H1 (cell line): ENCODE results near the gene PFKP. TPM values are rescaled to one million over a fixed set of nuclear protein-coding genes. Genes with fewer than 3 reads are reported as not detected.

ENCODE experiments used
- ASH2L ChIP-seq: fragments of 200-600, 300-600 bp; sonication (generic); IDR thresholded peaks from one replicate; pipeline ENCODE4 v1.7.1; 2017; ENCODE audit warnings: low read length
- EZH2 ChIP-seq: fragments of 200-600 bp; sonication (generic); IDR thresholded peaks from 2 replicates; pipeline ENCODE4 v1.7.1; 2012; ENCODE audit warnings: low read depth, mild to moderate bottlenecking, moderate library complexity, low read length, inconsistent platforms; ENCODE audit not compliant: severe bottlenecking
- KDM4A ChIP-seq: IDR thresholded peaks from one replicate; pipeline ENCODE4 v1.7.1; 2012; ENCODE audit warnings: low read depth, mild to moderate bottlenecking, moderate library complexity, low read length, inconsistent platforms; ENCODE audit not compliant: severe bottlenecking
- POLR2A ChIP-seq, 2 experiments: IDR thresholded peaks; 1 replicate in 1 of 2; 2 replicates in 1 of 2; pipeline ENCODE4 v1.6.1; 2011; ENCODE audit warnings: low read depth in 2 of 2, low read length in 2 of 2, mild to moderate bottlenecking in 2 of 2; ENCODE audit errors: control extremely low read depth in 1 of 2
- polyA plus RNA-seq, 7 experiments: library from polyadenylated mRNA; depleted of rRNA in 3 of 7; stranded (reverse) in 5 of 7; unstranded in 2 of 7; fragments of >200 nt in 5 of 7; fragments of 200-250 nt in 2 of 7; gene quantifications; 1 replicate in 5 of 7; 2 replicates in 1 of 7; 4 replicates in 1 of 7; pipeline versions ENCODE4 v1.2.1 to v1.2.3, GENCODE V29; 2011 to 2013; ENCODE audit warnings: missing spikeins in 2 of 7, mixed read lengths in 2 of 7
- total RNA-seq: library from RNA; stranded (reverse); fragmentation: NEBNext Ultra II Directional; extraction: Animal tissue kit (Norgen Biotek cat#: 25700); gene quantifications from 2 replicates; pipeline ENCODE4 v1.2.1, GENCODE V29; 2021
- TF ChIP-seq, protein P1 (sequence below): fragments of 300-600 bp; sonication (generic); IDR thresholded peaks from 2 replicates; pipeline ENCODE4 v1.7.1; 2012; ENCODE audit warnings: low read length, moderate library complexity, mild to moderate bottlenecking, inconsistent platforms; ENCODE audit not compliant: insufficient replicate concordance
- TF ChIP-seq, protein P2 (sequence below): IDR thresholded peaks from 2 replicates; pipeline ENCODE4 v1.6.1; 2012; ENCODE audit warnings: inconsistent platforms
- TF ChIP-seq, protein P3 (sequence below): IDR thresholded peaks from 2 replicates; pipeline ENCODE4 v1.6.1; 2012; ENCODE audit warnings: low read length, inconsistent platforms

PFKP gene
- total and polyA plus RNA-seq, 2 of the 8 experiments (the other 6 are each of a cell fraction or from before 2014, with no cell fraction given): 51.2 to 128 TPM

DNA sequence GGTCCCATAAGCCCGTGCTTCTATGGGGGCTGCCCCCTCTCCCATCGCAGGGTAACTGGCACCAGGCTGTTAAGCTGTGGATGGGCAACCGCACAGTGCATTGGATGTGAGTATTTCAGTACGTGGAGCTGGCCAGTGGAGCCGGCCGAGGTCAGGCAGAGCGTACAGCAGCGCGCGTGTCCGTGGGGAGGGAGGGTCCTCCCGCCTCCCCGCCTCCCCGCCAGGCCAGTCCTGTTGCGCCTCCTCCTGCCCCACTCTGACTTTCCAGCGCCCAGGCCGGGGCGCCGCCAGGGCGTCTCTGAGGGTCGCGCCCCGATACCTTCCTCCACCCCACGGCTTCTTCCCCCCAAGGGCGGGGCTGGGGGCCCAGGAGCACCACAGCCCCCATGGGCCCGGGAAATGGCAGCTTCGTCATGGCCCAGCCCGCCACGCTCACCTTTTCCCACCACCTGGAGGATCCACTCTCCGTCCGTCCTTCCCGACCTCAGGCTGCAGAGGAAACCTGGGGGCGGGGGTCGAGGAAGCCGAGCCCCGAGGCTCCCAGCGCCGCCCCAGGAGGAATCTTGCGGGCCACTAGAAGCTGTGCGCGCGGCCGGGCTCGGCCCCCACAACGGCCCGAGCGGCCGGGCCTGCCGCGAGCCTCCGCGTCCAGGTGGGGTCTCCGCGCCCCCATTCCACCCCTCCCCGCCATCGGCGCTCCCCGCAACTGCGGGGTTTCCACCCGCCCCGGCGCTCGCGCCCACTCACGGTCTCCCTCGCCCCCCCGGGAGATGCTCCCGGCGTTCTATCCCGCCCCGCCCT lies 831 bp upstream of the PFKP start (continued):
- TF ChIP-seq, protein P1, sequence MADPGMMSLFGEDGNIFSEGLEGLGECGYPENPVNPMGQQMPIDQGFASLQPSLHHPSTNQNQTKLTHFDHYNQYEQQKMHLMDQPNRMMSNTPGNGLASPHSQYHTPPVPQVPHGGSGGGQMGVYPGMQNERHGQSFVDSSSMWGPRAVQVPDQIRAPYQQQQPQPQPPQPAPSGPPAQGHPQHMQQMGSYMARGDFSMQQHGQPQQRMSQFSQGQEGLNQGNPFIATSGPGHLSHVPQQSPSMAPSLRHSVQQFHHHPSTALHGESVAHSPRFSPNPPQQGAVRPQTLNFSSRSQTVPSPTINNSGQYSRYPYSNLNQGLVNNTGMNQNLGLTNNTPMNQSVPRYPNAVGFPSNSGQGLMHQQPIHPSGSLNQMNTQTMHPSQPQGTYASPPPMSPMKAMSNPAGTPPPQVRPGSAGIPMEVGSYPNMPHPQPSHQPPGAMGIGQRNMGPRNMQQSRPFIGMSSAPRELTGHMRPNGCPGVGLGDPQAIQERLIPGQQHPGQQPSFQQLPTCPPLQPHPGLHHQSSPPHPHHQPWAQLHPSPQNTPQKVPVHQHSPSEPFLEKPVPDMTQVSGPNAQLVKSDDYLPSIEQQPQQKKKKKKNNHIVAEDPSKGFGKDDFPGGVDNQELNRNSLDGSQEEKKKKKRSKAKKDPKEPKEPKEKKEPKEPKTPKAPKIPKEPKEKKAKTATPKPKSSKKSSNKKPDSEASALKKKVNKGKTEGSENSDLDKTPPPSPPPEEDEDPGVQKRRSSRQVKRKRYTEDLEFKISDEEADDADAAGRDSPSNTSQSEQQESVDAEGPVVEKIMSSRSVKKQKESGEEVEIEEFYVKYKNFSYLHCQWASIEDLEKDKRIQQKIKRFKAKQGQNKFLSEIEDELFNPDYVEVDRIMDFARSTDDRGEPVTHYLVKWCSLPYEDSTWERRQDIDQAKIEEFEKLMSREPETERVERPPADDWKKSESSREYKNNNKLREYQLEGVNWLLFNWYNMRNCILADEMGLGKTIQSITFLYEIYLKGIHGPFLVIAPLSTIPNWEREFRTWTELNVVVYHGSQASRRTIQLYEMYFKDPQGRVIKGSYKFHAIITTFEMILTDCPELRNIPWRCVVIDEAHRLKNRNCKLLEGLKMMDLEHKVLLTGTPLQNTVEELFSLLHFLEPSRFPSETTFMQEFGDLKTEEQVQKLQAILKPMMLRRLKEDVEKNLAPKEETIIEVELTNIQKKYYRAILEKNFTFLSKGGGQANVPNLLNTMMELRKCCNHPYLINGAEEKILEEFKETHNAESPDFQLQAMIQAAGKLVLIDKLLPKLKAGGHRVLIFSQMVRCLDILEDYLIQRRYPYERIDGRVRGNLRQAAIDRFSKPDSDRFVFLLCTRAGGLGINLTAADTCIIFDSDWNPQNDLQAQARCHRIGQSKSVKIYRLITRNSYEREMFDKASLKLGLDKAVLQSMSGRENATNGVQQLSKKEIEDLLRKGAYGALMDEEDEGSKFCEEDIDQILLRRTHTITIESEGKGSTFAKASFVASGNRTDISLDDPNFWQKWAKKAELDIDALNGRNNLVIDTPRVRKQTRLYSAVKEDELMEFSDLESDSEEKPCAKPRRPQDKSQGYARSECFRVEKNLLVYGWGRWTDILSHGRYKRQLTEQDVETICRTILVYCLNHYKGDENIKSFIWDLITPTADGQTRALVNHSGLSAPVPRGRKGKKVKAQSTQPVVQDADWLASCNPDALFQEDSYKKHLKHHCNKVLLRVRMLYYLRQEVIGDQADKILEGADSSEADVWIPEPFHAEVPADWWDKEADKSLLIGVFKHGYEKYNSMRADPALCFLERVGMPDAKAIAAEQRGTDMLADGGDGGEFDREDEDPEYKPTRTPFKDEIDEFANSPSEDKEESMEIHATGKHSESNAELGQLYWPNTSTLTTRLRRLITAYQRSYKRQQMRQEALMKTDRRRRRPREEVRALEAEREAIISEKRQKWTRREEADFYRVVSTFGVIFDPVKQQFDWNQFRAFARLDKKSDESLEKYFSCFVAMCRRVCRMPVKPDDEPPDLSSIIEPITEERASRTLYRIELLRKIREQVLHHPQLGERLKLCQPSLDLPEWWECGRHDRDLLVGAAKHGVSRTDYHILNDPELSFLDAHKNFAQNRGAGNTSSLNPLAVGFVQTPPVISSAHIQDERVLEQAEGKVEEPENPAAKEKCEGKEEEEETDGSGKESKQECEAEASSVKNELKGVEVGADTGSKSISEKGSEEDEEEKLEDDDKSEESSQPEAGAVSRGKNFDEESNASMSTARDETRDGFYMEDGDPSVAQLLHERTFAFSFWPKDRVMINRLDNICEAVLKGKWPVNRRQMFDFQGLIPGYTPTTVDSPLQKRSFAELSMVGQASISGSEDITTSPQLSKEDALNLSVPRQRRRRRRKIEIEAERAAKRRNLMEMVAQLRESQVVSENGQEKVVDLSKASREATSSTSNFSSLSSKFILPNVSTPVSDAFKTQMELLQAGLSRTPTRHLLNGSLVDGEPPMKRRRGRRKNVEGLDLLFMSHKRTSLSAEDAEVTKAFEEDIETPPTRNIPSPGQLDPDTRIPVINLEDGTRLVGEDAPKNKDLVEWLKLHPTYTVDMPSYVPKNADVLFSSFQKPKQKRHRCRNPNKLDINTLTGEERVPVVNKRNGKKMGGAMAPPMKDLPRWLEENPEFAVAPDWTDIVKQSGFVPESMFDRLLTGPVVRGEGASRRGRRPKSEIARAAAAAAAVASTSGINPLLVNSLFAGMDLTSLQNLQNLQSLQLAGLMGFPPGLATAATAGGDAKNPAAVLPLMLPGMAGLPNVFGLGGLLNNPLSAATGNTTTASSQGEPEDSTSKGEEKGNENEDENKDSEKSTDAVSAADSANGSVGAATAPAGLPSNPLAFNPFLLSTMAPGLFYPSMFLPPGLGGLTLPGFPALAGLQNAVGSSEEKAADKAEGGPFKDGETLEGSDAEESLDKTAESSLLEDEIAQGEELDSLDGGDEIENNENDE: no peak
- TF ChIP-seq, protein P2, sequence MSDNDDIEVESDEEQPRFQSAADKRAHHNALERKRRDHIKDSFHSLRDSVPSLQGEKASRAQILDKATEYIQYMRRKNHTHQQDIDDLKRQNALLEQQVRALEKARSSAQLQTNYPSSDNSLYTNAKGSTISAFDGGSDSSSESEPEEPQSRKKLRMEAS: 0 out of 2 replicates have a peak, but pooled peaks have one; percentile 13
- TF ChIP-seq, protein P3, sequence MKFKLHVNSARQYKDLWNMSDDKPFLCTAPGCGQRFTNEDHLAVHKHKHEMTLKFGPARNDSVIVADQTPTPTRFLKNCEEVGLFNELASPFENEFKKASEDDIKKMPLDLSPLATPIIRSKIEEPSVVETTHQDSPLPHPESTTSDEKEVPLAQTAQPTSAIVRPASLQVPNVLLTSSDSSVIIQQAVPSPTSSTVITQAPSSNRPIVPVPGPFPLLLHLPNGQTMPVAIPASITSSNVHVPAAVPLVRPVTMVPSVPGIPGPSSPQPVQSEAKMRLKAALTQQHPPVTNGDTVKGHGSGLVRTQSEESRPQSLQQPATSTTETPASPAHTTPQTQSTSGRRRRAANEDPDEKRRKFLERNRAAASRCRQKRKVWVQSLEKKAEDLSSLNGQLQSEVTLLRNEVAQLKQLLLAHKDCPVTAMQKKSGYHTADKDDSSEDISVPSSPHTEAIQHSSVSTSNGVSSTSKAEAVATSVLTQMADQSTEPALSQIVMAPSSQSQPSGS: no peak
- peak; percentile 81 for TF ChIP-seq KDM4A
- peak; percentile 42 for TF ChIP-seq ASH2L
- peak; percentile 26 for TF ChIP-seq EZH2
- no peak for TF ChIP-seq POLR2A (IDR thresholded peaks at IDR 0.05; ENCODE audit: control extremely low read depth in 1 of 2, low read depth in 2 of 2, low read length in 2 of 2)
